Naive thymus-derived CD4-positive, alpha-beta T cell (primary cell): ENCODE results near the gene PCDHGB3. TPM values are rescaled to one million over a fixed set of nuclear protein-coding genes. Genes with fewer than 3 reads are reported as not detected.
"Not testable (repeated sequence)": the region's sequence is repeated elsewhere in the genome, so short reads cannot be mapped to it uniquely, and the experiment has no call there.

ENCODE experiments used
- ATAC-seq: fragments of 150-1000 bp; cut with Tn5 transposase; 2 replicates; pipeline ENCODE4 v1.10.0; 2021; ENCODE audit warnings: mild to moderate bottlenecking, moderate library complexity
- CTCF ChIA-PET: fragments of 350-600 bp; sonication (Branson Sonifier 250); formaldehyde crosslinking; loops from one replicate; lab custom pipeline; 2021; ENCODE audit warnings: antibody characterized with exemption; lab: Charles Lee
- POLR2A ChIA-PET: fragments of 350-600 bp; sonication (Branson Sonifier 250); formaldehyde crosslinking; loops from one replicate; lab custom pipeline; 2021; ENCODE audit warnings: antibody characterized with exemption, inconsistent platforms; lab: Charles Lee
- DNase-seq, 9 donors: peaks; one replicate each; pipeline versions ENCODE4 v3.0.0 to v3.0.0-alpha.2; 2020 to 2022; ENCODE audit warnings: mixed read lengths in 1 of 9
- H3K27ac ChIP-seq: one replicate; pipeline ENCODE4 v1.7.0; 2013; ENCODE audit warnings: mild to moderate bottlenecking, low read depth, low read length, moderate library complexity
- H3K27me3 ChIP-seq, 2 donors: one replicate each; pipeline ENCODE4 v1.7.0; 2013; ENCODE audit warnings: low read length in 2 of 2, mild to moderate bottlenecking in 2 of 2, moderate library complexity in 2 of 2; ENCODE audit not compliant: control insufficient read depth in 2 of 2, insufficient read depth in 2 of 2
- H3K36me3 ChIP-seq, 3 experiments: 1 replicate in 2 of 3; 2 replicates in 1 of 3; pipeline ENCODE4 v1.7.0; 2013; ENCODE audit warnings: low read length in 3 of 3, mild to moderate bottlenecking in 3 of 3, moderate library complexity in 1 of 3; ENCODE audit not compliant: insufficient read depth in 3 of 3, control insufficient read depth in 2 of 3
- H3K4me1 ChIP-seq, 2 donors: one replicate each; pipeline ENCODE4 v1.7.0; 2013; ENCODE audit warnings: low read length in 2 of 2, mild to moderate bottlenecking in 2 of 2, moderate library complexity in 1 of 2; ENCODE audit not compliant: control insufficient read depth in 2 of 2, insufficient read depth in 2 of 2
- H3K4me3 ChIP-seq: 2 replicates; pipeline ENCODE4 v1.7.0; 2013; ENCODE audit warnings: mild to moderate bottlenecking, low read length
- H3K9me3 ChIP-seq, 3 experiments: 1 replicate in 2 of 3; 2 replicates in 1 of 3; pipeline ENCODE4 v1.7.0; 2013; ENCODE audit warnings: low read length in 3 of 3; ENCODE audit not compliant: control insufficient read depth in 2 of 3
- H3K27ac Mint-ChIP-seq, 9 donors: one replicate each; pipeline ENCODE4 v1.8.0; 2020 to 2022; ENCODE audit warnings: mixed read lengths in 9 of 9, mild to moderate bottlenecking in 8 of 9, moderate library complexity in 5 of 9, inconsistent platforms in 2 of 9
- H3K27me3 Mint-ChIP-seq, 5 donors: one replicate each; pipeline ENCODE4 v1.8.0; 2021 to 2022; ENCODE audit warnings: mixed read lengths in 5 of 5, mild to moderate bottlenecking in 1 of 5
- H3K36me3 Mint-ChIP-seq, 5 donors: one replicate each; pipeline ENCODE4 v1.8.0; 2020 to 2022; ENCODE audit warnings: mixed read lengths in 5 of 5, mild to moderate bottlenecking in 3 of 5, inconsistent platforms in 1 of 5
- H3K4me1 Mint-ChIP-seq, 7 donors: one replicate each; pipeline ENCODE4 v1.8.0; 2020 to 2022; ENCODE audit warnings: mixed read lengths in 7 of 7, mild to moderate bottlenecking in 3 of 7, inconsistent platforms in 1 of 7
- H3K4me3 Mint-ChIP-seq, 10 donors: one replicate each; pipeline ENCODE4 v1.8.0; 2020 to 2022; ENCODE audit warnings: mild to moderate bottlenecking in 10 of 10, mixed read lengths in 10 of 10, moderate library complexity in 6 of 10, inconsistent platforms in 2 of 10
- H3K9me3 Mint-ChIP-seq, 11 donors: one replicate each; pipeline ENCODE4 v1.8.0; 2020 to 2022; ENCODE audit warnings: mixed read lengths in 11 of 11, mild to moderate bottlenecking in 4 of 11, inconsistent platforms in 1 of 11, moderate library complexity in 1 of 11
- intact Hi-C, 2 donors: fragments of 100-400 bp; cut with micrococcal nuclease; formaldehyde crosslinking; loops; one replicate each; pipeline ENCODE4 v1.15.1; 2023
- polyA plus RNA-seq, 2 donors: library from polyadenylated mRNA; unstranded; fragments of 300-500 nt; fragmentation: Illumina TruSeq; gene quantifications; one replicate each; pipeline ENCODE4 v1.2.3, GENCODE V29; 2021
- total RNA-seq, 6 experiments: library from RNA in 5 of 6; stranded (reverse) in 5 of 6; gene quantifications; 1 replicate in 5 of 6; 2 replicates in 1 of 6; pipeline ENCODE4 v1.2.3 and lab custom pipeline; 2021 to 2026

The PCDHGB3 gene
- total and polyA plus RNA-seq, 7 experiments from 2014 or later = 0.13 to 0.59 (median 0.39) TPM; not detected in 1

DNA sequence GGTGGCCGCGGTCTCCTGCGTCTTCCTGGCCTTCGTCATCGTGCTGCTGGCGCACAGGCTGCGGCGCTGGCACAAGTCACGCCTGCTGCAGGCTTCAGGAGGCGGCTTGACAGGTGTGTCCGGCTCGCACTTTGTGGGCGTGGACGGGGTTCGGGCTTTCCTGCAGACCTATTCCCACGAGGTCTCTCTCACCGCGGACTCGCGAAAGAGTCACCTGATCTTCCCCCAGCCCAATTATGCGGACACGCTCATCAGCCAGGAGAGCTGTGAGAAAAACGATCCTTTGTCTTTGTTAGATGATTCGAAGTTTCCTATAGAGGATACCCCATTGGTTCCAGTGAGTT, 45.2 kb downstream of the PCDHGB3 start:
- H3K27ac ChIP-seq, ATAC-seq, H3K27ac Mint-ChIP-seq, CTCF ChIA-PET, H3K36me3 ChIP-seq, H3K4me3 ChIP-seq, DNase-seq, H3K4me1 ChIP-seq, POLR2A ChIA-PET: not testable (repeated sequence)
- Mint-ChIP-seq H3K36me3 (peaks cover 2 to 38% (median 10%) of the 10 kb centered on the region in 5 donors), H3K4me1 (peaks cover 16 to 28% (median 19%) of the 10 kb centered on the region in 7 donors), H3K27me3 (peaks cover 68 to 80% (median 75%) of the 10 kb centered on the region in 5 donors), H3K4me3 (peak overlapping the region in 4 of 10 donors; percentile 27 to 53 (median 39)), H3K9me3 (peaks cover 11 to 77% (median 43%) of the 10 kb centered on the region in 11 donors)
- Histone ChIP-seq H3K9me3 (peaks cover 0 to 33% (median 15%) of the 10 kb centered on the region in 3 experiments), H3K27me3 (peaks cover 23 to 34% of the 10 kb centered on the region in 2 donors)
- intact Hi-C loops = loop anchor here in 1 of 2 donors (5.0 to 10.0 kb wide), 2 partner anchors 53 to 460 kb away; partner anchors contain the start of genes PCDH1 and PCDHGA5

DNA sequence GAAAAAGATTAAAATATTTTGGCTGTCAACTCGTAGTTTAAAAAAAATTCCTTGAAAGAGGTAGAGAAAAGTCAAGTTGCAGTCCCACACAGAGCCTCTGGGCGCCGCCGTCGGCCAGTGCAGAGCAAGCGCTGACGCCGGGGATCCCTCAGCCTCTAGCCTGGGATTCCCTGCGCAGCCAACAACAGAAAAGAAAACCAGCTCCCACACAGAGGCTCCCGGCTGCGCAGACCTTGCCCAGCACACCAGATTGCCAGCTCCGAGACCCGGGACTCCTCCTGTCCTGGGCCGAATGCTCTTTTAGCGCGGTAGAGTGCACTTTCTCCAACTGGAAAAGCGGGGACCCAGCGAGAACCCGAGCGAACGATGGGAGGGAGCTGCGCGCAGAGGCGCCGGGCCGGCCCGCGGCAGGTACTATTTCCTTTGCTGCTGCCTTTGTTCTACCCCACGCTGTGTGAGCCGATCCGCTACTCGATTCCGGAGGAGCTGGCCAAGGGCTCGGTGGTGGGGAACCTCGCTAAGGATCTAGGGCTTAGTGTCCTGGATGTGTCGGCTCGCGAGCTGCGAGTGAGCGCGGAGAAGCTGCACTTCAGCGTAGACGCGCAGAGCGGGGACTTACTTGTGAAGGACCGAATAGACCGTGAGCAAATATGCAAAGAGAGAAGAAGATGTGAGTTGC, 47.6 kb downstream of the PCDHGB3 start, which contains the start of gene PCDHGB7:
Gene PCDHGB7 (plus strand): TSS at position 184 of the 679 bp plus-strand sequence. CDS start 183 bp downstream, at position 367.
- not testable (repeated sequence) for H3K4me3 ChIP-seq, H3K4me1 ChIP-seq, H3K36me3 ChIP-seq, H3K27ac ChIP-seq
- DNase-seq (peak in 4 of 9 donors; percentile 26 to 62 (median 34)), ATAC-seq (peak; percentile 73)
- peaks cover 18 to 39% of the 10 kb centered on the region in 2 donors for H3K27me3 ChIP-seq
- peaks cover 0 to 55% (median 14%) of the 10 kb centered on the region in 5 donors for H3K36me3 Mint-ChIP-seq
- peak within 1 kb of the TSS; percentile 43 to 73 (median 68) for H3K4me3 Mint-ChIP-seq
- peaks cover 16 to 31% (median 19%) of the 10 kb centered on the region in 7 donors for H3K4me1 Mint-ChIP-seq
- peak within 1 kb of the TSS in 7 of 9 donors; percentile 0 to 74 (median 64) for H3K27ac Mint-ChIP-seq
- ChIA-PET CTCF (interaction anchor here (0.7 to 1.3 kb wide), 3 partner anchors 27 to 174 kb away, joined by 3 read pairs; no protein-coding TSS in a partner anchor), POLR2A (interaction anchor here (1.3 kb wide), 1 partner anchor 97 kb away, joined by 4 read pairs; the partner anchor contains the start of gene TAF7)
- H3K9me3 Mint-ChIP-seq = peaks cover 11 to 90% (median 61%) of the 10 kb centered on the region in 11 donors
- H3K9me3 ChIP-seq = peaks cover 0 to 49% (median 18%) of the 10 kb centered on the region in 3 experiments
- intact Hi-C loops = loop anchor here (1.0 to 10.0 kb wide), 5 partner anchors 55 to 457 kb away; partner anchors contain the start of genes PCDH1 (in 1 of the 2) and PCDHGA5 (in 1 of the 2)
- H3K27me3 Mint-ChIP-seq = peaks cover 77 to 90% (median 86%) of the 10 kb centered on the region in 5 donors

DNA sequence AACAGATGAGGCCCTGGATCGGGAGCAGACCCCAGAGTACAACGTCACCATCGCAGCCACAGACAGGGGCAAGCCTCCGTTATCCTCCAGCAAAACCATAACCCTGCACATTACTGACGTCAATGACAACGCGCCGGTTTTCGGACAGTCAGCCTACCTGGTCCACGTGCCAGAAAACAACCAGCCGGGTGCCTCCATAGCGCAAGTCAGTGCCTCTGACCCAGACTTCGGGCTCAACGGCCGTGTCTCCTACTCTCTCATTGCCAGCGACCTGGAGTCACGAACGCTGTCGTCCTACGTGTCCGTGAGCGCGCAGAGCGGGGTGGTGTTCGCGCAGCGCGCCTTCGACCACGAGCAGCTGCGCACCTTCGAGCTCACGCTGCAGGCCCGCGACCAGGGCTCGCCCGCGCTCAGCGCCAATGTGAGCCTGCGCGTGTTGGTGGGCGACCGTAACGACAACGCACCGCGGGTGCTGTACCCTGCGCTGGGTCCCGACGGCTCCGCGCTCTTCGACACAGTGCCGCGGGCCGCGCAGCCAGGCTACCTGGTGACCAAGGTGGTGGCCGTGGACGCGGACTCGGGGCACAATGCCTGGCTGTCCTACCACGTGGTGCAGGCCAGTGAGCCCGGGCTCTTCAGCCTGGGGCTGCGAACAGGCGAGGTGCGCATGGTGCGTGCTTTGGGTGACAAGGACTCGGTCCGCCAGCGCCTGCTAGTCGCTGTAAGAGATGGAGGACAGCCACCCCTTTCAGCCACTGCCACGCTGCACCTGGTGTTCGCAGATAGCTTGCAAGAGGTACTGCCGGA, 49.2 kb downstream of the PCDHGB3 start:
- no peak for DNase-seq
- Histone ChIP-seq H3K4me3 (no peak overlapping the region), H3K27ac (no peak overlapping the region), H3K27me3 (peaks cover 12 to 40% of the 10 kb centered on the region in 2 donors), H3K9me3 (peaks cover 0 to 59% (median 18%) of the 10 kb centered on the region in 3 experiments), H3K36me3 (peaks cover 0 to 4% (median 0%) of the 10 kb centered on the region in 3 experiments), H3K4me1 (no peaks in the 10 kb centered on the region)
- peak overlapping the region in 6 of 10 donors; percentile 10 to 69 (median 36) for H3K4me3 Mint-ChIP-seq
- peaks cover 73 to 84% (median 76%) of the 10 kb centered on the region in 5 donors for H3K27me3 Mint-ChIP-seq
- H3K36me3 Mint-ChIP-seq = peaks cover 3 to 54% (median 12%) of the 10 kb centered on the region in 5 donors
- ChIA-PET CTCF (no interaction called here), POLR2A (interaction anchor here (0.8 kb wide), 1 partner anchor 100 kb away, joined by 3 read pairs; no protein-coding TSS in a partner anchor)
- peaks cover 14 to 89% (median 61%) of the 10 kb centered on the region in 11 donors for H3K9me3 Mint-ChIP-seq
- H3K4me1 Mint-ChIP-seq = peaks cover 4 to 22% (median 11%) of the 10 kb centered on the region in 7 donors
- intact Hi-C loops = loop anchor here in 1 of 2 donors (5.0 to 10.0 kb wide), 2 partner anchors 57 to 456 kb away; partner anchors contain the start of genes PCDH1 and PCDHGA5
- no peak for ATAC-seq
- peak overlapping the region in 6 of 9 donors; percentile 2 to 74 (median 65) for H3K27ac Mint-ChIP-seq

DNA sequence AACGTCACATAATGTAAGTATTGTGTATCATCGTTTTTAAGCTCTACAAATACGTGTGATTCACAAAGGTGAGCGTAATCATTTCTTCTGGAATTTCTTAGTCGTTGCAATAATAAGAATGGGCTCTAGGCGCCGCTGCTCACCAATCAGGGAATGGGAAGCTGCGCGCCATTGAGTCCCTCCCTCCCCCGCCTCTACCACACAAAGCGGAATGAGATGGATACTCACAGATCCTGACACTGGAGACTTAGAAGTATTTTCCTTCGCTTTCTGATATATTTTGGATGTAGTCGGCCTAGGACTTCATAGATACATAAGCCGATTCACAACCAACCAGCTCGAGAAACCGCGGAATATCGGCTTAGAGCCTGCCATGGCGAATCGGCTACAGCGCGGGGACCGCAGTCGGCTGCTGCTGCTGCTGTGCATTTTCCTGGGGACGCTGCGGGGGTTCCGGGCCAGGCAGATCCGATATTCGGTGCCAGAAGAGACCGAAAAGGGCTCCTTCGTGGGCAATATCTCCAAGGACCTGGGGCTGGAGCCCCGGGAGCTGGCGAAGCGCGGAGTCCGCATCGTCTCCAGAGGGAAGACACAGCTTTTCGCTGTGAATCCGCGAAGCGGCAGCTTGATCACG, 50.9 kb downstream of the PCDHGB3 start, which contains the start of gene PCDHGA11:
Gene PCDHGA11 (plus strand): TSS at position 197 of the 634 bp plus-strand sequence. CDS start 177 bp downstream, at position 374.
- Histone ChIP-seq H3K36me3 (peaks cover 0 to 4% (median 0%) of the 10 kb centered on the region in 3 experiments), H3K27me3 (peaks cover 8 to 33% of the 10 kb centered on the region in 2 donors), H3K9me3 (peaks cover 0 to 55% (median 18%) of the 10 kb centered on the region in 3 experiments), H3K4me1 (no peaks in the 10 kb centered on the region), H3K4me3 (no peak within 1 kb of the TSS), H3K27ac (no peak within 1 kb of the TSS)
- peak within 1 kb of the TSS; percentile 52 to 90 (median 77) for H3K4me3 Mint-ChIP-seq
- peaks cover 3 to 50% (median 10%) of the 10 kb centered on the region in 5 donors for H3K36me3 Mint-ChIP-seq
- H3K27ac Mint-ChIP-seq = peak within 1 kb of the TSS in 7 of 9 donors; percentile 51 to 73 (median 64)
- intact Hi-C loops = loop anchor here in 1 of 2 donors (5.0 kb wide), 1 partner anchor 56 kb away; the partner anchor contains the start of gene PCDHGC3
- H3K27me3 Mint-ChIP-seq = peaks cover 68 to 87% (median 78%) of the 10 kb centered on the region in 5 donors
- CTCF ChIA-PET = interaction anchor here (0.8 to 1.6 kb wide), 5 partner anchors 51 to 142 kb away, joined by 3 to 10 read pairs (median 3); partner anchors contain the start of genes PCDHGB3 and TAF7
- POLR2A ChIA-PET = no interaction called here
- H3K4me1 Mint-ChIP-seq = peaks cover 0 to 19% (median 7%) of the 10 kb centered on the region in 7 donors
- peak; percentile 70 for ATAC-seq
- peaks cover 10 to 91% (median 62%) of the 10 kb centered on the region in 11 donors for H3K9me3 Mint-ChIP-seq
- peak in 3 of 9 donors; percentile 25 to 28 (median 26) for DNase-seq

DNA sequence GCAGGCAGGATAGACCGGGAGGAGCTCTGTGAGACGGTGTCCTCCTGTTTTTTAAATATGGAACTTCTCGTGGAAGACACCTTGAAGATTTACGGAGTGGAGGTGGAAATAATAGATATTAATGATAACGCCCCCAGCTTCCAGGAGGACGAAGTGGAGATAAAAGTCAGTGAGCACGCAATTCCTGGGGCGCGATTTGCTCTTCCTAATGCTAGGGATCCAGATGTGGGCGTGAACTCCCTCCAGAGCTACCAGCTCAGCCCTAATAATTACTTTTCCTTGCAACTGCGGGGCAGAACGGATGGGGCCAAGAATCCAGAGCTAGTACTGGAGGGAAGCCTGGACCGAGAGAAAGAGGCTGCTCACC, 51.4 kb downstream of the PCDHGB3 start:
- Mint-ChIP-seq H3K27me3 (peaks cover 66 to 87% (median 78%) of the 10 kb centered on the region in 5 donors), H3K4me1 (peaks cover 0 to 19% (median 7%) of the 10 kb centered on the region in 7 donors), H3K27ac (peak overlapping the region in 5 of 9 donors; percentile 3 to 73 (median 51)), H3K4me3 (peak overlapping the region; percentile 29 to 90 (median 76)), H3K36me3 (peaks cover 3 to 48% (median 10%) of the 10 kb centered on the region in 5 donors), H3K9me3 (peaks cover 10 to 91% (median 58%) of the 10 kb centered on the region in 11 donors)
- H3K9me3 ChIP-seq = peaks cover 0 to 55% (median 18%) of the 10 kb centered on the region in 3 experiments
- peaks cover 0 to 4% (median 0%) of the 10 kb centered on the region in 3 experiments for H3K36me3 ChIP-seq
- no peak overlapping the region for H3K27ac ChIP-seq
- H3K4me1 ChIP-seq = no peaks in the 10 kb centered on the region
- intact Hi-C loops = loop anchor here in 1 of 2 donors (5.0 kb wide), 1 partner anchor 56 kb away; the partner anchor contains the start of gene PCDHGC3
- ChIA-PET POLR2A (no interaction called here), CTCF (interaction anchor here (1.0 to 1.6 kb wide), 4 partner anchors 87 to 142 kb away, joined by 3 to 10 read pairs (median 3); partner anchors contain the start of gene TAF7)
- peaks cover 7 to 28% of the 10 kb centered on the region in 2 donors for H3K27me3 ChIP-seq
- DNase-seq (no peak), ATAC-seq (no peak)
- no peak overlapping the region for H3K4me3 ChIP-seq
